HG02938 (cell line): ENCODE results near the gene AP5Z1.

Source experiments
- ATAC-seq: cut with Tn5 transposase; IDR thresholded peaks from one replicate; pipeline ENCODE4 v1.9.1; 2021; ENCODE audit warnings: mild to moderate bottlenecking, moderate library complexity; ENCODE audit not compliant: unreplicated experiment

Gene AP5Z1

DNA sequence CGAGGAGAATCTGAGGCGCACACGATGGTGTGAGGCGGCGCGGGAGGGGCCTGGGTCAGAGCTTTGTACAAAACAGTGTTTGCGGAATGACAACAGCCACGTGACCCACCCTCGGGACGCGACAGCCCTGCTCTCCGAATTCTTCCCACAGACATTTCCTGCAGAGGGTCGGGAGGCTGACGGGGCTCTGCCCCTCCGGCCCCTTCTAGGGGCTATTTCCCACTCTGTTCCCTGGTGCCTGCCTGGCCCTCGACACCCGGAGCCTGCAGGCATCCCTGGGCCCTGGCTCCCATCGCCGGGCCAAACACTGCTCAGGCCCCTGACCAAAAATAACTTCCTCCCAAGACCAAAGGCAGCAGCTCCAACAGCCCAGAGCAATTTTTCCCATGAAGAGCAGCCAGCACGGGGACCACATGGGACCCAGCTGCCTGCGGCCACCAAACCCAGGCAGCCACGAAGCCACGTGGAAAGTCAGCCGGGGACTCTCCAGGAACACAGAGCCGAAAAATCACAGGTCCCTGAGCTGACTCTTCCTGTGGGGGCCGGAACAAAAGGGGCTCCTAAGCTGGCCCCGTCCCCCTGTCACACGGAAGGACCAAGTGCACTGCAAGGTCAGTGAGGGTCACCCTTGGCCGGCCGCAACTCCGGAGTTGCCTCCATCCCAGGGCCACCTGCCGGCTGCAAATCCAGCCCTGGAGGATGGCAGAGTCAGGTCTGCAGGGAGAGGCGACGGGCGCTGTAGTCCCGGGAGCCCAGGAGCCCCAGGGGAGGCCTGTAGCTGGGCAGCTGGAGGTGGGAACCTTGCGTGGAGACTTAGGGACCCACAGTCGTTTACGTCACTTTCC lies 44.4 kb downstream of the AP5Z1 start:
- no peak for ATAC-seq

GRCh38 chr7:4820405-4820966 lies 45.1 kb downstream of the AP5Z1 start:
- no peak for ATAC-seq

DNA sequence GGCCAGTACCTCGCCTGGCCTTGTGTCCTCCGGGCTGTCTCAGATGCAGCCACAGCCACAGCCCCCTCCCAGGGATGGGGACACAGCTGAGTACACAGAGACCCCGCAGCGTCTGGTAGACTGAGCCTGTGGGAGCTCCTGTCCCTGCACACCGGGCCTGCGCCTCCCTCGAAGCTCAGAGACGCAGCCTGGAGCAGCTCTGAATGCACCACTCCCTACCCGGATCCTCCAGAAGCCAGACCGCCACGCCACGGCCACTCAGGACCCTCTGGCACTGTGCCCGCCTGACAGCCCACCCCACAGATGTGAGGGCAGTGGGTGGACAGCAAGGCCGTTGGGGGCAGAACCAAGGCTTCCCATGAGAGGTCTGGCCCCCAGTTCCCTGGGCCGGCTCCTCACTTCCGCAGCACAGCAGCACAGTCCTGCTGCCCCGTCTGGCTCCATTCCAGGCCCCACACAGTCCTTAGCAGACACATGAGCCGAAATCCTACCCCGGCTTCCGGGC lies 45.6 kb downstream of the AP5Z1 start:
- ATAC-seq = no peak

DNA sequence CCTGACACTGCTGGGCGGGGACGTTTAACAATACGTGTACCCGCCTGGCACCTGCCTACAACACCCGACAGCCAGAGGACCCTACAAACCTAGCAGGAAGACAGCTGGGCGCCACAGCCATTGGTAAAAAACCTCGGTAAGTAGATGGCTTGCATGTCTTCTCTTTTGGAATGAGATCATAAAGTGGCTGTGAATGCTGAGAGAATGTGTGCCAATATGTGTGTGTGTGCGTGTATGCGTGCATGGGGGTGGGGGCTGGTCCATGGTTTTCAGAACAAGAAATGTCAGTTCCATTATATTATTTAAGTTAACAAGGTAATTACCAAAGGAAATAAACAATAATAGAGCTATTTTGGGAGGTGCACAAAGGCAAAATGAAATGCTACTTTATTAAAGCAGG lies 47.3 kb downstream of the AP5Z1 start:
- ATAC-seq = no peak

DNA sequence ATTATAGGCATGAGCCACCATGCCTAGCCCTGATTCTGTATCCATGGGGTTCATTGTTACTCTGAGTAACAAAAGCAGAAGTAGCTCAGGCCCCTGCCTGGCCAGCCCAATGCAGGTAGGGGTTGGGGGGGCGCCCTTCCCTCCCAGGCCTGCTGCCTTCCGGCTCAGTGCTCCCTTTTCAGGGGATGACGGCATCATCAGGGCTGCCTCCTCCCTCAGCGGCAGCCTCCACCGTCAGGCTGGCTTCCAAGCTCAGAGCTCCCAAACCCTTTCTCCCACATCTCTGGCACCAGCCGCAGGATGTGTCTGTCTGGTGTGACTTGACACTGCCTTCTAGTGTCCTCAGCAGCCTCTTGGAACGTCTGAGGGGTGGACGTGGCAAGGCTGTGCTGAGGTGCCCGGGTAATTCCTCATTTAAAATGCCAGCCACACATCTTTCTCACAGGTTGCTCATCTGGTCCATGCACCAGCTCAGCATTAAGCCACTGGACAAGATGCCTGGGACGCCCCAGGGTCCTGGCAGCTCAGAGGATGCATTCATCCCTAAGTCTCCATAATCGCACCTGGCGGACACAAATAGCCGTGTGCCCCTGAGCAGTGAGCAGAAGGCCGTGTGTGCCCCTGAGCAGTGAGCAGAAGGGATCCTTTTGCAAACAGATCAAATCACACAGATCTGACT lies 48.2 kb downstream of the AP5Z1 start:
- no peak for ATAC-seq

- ATAC-seq = no peak
These were observed 48.8 kb downstream of the AP5Z1 start for GRCh38 chr7:4824120-4824775.

GRCh38 chr7:4825081-4825480 lies 49.7 kb downstream of the AP5Z1 start:
- ATAC-seq = no peak

DNA sequence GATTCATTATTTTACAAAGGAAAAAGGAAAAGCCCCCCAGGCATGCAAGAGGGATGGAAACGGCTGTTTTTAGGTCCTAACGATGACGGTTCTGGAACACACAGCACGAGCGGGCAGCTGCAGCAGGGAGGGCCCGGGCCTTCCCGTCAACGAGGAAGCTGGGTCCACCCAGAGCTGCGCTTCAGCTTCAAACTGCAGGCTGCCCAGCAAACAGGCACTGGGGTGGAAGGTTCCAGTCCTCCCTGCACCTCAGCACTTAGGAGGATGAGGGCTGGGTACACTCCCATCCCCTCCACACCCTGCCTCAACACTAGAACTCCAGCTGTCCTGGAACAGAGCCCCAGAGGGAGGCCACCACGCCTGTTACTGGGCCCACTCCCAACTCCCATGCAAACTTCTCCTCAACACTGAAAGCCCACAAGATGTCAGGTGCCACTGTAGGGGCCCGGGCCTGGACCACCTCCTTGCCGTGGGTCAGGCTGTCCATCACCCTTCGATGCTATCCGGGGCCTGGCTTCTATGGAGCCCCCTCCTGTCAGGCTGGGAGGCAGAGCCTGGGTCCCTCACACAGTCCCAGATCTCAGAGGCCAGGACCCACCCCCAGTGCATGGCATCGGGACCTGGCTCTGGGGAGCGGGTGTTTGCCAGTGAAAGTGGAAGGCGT lies 53.4 kb downstream of the AP5Z1 start:
- ATAC-seq = no peak

DNA sequence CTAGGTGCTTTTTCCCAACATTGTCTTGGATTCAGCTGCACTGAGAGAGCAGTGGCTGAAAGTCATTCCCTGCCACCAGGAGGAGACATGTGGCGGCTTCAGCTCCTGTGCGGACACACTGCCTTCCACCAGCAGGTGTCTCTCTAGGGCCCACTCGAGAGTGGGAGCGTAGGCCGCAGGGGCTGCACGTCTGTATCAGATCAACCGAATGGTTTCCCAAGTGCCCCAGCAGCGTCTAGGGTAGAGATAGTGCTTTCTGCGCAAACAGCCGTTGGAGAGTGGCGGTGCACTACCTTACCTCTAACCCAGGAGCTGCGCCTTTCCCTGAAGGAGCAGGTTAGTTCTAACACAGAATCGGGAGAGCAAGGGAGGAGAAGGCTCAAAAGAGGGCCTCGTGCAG lies 54.8 kb downstream of the AP5Z1 start:
- no peak for ATAC-seq

- ATAC-seq = no peak
These were observed 56.5 kb downstream of the AP5Z1 start for GRCh38 chr7:4831723-4832495.

DNA sequence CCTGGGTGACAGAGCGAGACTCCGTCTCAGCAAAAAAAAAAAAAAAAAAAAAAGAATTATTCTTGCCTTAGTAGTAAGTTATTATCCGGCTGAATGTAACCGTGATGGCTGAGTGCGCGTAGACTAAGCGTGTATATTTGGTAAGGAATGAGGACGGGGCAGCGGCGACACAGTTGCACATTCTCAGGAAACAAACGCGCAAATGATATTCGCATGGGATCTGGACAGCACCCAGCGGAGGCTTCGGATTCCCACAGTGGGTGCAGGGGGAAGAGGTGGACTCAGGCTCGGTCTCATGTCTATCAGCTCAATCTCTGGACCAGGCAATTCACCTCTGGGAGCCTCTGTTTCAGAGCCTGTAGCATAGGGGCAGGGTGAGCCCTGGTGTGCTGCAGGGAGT lies 57.3 kb downstream of the AP5Z1 start:
- ATAC-seq = no peak

GRCh38 chr7:4833176-4833575 lies 57.8 kb downstream of the AP5Z1 start:
- ATAC-seq = no peak

DNA sequence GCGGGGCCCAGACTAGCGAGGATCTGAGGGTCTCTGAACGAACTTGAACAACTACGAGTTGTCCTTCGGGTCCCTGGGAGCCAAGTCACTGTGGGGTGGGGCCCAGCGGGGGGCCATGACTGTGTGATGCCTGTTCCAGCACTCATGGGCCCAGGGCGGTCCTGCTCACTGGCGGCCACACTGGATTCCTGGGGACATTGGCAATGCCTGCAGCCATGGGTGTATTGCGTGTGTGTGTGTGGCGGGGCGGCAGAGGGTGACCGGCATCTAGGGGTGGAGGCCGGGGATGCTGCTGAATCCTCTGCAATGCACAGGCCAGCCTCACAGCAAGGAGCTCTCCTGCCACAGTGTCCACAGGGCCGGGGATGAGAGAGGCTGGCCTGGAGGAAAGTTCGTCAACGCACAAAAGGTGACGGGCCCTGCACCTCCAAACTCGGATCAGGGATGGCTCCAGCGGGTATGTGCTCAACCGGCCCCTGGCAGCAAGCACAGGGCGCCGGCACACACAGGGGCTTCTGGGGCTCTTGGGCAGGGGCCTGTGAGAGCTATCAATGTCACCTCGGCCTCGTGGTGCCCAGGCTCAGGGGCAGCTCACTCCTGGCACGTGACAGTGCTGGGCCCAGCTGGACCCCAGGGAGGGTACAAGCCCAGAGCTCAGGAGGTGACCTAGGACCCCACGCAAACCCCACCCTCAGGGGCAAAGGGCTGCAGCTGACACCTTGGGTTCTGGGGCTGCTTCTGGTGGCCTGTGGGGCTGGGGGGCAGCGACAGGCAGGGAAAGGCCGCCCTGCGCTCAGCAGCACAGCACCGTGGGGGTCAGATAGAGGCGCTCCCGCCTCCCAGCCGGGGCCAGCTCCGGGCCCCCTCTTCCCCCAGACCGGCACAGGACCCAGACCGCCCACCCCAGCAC lies 58.5 kb downstream of the AP5Z1 start:
- ATAC-seq = no peak

DNA sequence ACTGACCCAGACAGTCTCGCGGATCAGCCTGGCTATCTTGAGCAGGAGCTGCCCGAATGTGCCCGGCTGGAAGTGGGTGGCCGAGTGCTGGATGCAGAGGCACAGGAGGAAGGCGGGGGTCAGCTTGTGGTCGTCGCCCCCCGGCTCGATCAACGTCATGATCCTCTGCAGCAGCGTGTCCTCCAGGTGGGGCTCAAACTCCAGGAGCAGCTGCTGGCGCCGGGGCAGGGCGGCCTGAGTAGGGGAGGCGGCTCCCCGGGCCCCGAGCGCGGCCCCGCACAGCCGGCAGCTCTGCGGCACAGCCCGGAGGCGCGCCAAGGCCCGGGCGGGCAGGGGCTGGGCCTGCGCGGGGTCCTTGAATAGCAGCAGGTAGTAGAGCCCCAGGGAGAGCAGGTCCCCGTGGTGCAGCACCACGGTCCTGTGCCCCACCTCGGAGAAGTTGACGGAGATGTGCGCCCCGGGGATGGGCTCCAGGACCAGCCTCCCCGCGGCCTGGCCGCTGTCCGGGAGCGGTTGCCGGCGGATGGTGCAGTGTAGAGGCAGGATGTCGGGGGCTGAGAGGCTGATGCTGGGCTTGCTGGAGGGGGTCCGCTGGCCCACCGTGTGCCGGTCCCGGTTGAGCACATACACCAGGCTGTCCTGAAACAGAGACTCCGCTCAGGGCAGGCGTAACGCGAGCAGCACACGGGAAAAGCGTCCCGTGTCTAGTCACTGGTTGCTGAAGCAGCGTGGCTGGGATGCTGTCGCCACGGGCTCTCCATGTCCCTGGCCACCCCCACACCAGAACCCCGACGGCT lies 59.4 kb downstream of the AP5Z1 start:
- ATAC-seq = no peak

GRCh38 chr7:4835398-4836205 lies 60.2 kb downstream of the AP5Z1 start:
- ATAC-seq = no peak

DNA sequence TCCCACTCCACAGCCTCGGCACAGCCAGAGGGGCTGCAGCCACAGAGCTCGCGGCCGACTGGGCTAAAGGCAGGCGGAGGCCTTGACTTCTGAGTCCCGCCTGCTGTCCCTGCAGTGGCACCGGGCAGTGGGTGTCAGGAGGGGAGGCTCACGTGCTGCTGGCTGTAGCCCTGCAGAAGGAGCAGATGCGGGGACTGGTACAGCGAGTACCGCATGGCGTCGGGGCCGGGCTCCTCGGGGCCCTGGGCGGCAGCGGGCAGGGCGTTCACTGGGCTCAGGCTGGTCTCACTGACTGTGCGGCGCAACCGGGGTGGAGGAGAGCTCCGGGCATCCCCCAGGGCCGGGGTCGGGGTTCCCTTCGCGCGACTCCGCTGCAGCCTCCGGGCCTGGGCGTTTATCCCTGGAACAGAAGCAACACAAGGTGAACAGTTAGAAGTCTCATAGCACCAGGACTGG lies 60.8 kb downstream of the AP5Z1 start:
- no peak for ATAC-seq

GRCh38 chr7:4837041-4837802 lies 61.8 kb downstream of the AP5Z1 start:
- no peak for ATAC-seq
